ENCODE results near the gene GTPBP4.

GRCh38 chr10:972763-973162 is 15.5 kb upstream of the GTPBP4 start:
- TF ChIP-seq PPARA (CRISPR knock-in tag; IDR thresholded peaks at IDR 0.05; ENCODE audit: borderline replicate concordance) (no peak), ZFP30 (CRISPR knock-in tag; IDR thresholded peaks at IDR 0.05) (no peak), ARNTL (CRISPR knock-in tag; IDR thresholded peaks at IDR 0.05; ENCODE audit: borderline replicate concordance, low read depth) (no peak)

All from SK-N-SH treated with all-trans-retinoic acid at 6 μM for 48 hours (cell line).